Measurements from ENCODE around the gene FAM177A1.
"Not testable (repeated sequence)": the region's sequence is repeated elsewhere in the genome, so short reads cannot be mapped to it uniquely, and the experiment has no call there.

Gene FAM177A1

DNA sequence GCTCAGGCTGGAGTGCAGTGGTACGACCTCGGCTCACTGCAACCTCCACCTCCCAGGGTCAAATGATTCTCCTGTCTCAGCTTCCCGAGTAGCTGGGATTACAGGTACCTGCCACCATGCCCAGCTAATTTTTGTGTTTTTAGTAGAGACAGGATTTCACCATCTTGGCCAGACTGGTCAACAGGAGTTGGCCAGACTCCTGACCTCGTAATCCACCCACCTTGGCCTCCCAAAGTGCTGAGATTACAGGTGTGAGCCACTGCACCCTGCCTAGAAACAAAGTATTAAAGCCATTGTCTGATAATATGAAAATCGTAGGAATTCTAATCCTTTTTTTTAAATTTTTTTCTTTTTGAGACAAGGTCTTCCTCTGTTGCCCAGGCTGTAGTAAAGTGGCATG is 19.7 kb downstream of the FAM177A1 start:
- ATAC-seq: not testable (repeated sequence)

DNA sequence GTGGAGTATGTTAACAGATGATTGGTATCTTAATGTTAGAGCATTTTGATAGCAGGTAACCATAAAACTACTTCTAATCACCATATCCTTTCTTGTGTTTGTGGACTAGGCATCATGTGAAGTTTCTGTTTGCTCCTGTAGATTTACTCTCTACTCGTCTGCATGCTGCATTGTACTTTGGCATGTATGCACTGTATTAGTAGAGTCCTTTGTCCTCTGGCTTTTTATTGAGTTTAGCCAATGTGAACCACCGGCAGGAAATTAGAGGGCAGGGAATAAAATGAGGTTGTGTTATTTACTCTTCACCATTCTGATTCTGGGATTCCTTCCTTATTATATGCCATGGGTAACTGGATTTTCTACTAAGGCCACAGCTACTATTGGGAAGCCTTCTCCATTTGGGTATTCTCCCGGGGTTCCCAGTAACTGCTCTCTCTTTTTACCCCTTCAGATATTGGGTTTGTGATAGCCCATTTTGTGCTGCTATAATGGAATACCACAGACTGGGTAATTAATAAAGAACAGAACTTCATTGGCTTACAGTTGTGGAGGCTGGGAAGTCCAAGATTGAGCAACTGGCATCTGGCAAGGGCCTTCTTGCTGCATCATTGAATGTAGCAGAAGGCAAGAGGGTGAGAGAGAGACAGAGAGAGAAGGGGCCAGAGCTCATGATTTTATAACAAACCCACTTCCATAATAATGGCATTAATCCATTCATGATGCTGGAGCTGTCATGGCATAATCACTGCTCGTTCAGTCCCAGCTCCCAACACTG is 22.4 kb downstream of the FAM177A1 start:
- ATAC-seq: no peak

DNA sequence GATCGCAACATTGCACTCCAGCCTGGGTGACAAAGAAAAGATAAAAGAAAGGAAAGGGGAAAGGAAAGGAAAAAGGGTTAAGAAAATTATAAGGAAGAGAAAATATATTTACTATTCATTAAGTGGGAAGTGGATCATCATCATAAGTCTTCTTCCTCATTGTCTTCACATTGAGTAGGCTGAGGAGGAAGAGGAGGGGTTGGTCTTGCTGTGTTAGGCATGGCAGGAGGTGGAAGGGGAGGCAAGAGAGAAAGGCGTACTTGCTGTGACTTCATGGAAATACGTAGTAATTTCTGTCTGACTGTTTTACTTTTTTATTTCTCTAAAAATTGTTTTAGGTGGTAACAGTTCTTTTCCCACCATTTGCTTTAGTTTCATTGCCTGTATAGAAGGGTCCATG is 26.2 kb downstream of the FAM177A1 start:
- ATAC-seq: no peak

DNA sequence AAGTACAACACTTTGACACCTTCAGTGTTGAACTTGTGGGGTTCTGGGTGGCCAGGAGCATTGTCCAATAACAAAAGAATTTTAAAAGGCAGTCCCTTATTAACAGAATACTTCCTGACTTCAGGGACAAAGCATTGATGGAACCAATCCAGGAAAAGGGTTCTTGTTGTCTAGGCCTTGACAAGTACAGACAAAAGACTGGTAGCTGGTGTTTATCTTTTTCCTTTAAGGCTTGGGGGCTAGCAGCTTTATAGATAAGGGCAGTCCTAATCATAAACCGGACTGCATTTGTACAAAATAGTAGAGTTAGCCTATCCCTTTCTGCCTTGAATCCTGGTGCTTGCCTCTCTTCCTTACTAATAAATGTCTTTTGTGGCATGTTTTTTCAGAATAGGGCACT is 27.4 kb downstream of the FAM177A1 start:
- no peak for ATAC-seq

DNA sequence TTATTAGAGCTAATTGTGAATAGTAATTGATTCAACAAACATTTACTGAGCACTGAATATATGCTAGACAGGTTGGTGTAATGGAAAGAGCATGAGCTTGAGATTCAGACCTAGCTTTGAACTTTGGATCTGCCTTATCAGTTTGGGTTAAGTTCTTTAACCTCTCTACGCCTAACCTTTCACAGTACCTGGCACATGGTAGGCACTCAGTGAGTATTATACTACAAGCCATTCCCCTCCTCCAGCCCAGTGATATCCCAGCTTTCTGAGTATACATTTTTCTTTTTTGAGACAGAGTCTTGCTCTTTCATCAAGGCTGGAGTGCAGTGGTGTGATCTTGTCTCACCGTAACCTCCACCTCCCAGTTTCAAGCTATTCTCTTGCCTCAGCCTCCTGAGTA is 32.0 kb downstream of the FAM177A1 start:
- ATAC-seq: no peak

DNA sequence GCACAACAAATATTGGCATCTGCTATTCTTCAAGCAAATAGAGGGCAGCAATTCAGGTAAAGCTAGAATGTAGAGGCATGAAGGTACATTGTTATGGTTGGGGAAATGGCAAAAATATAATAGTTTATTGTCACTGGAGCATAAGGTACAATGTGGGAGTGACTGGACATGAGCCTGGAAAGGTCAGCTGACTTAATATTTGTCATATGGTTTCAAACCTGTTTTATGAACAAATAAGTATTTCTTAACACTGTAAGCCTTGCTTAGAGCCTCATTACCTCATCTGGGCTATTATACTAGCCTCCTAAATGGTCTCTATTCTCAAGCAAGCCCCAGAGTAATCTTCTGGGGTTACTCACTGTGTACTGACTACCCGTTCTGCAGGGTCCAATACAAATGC is 33.7 kb downstream of the FAM177A1 start:
- no peak for ATAC-seq

GRCh38 chr14:35083530-35084150 is 37.6 kb downstream of the FAM177A1 start:
- ATAC-seq: no peak

- ATAC-seq: no peak
These were observed 39.4 kb downstream of the FAM177A1 start for GRCh38 chr14:35085441-35085840.

- ATAC-seq: no peak
These were observed 42.4 kb downstream of the FAM177A1 start for GRCh38 chr14:35088514-35088913.

- not testable (repeated sequence) for ATAC-seq
These were observed 48.6 kb downstream of the FAM177A1 start for GRCh38 chr14:35094645-35095044.

DNA sequence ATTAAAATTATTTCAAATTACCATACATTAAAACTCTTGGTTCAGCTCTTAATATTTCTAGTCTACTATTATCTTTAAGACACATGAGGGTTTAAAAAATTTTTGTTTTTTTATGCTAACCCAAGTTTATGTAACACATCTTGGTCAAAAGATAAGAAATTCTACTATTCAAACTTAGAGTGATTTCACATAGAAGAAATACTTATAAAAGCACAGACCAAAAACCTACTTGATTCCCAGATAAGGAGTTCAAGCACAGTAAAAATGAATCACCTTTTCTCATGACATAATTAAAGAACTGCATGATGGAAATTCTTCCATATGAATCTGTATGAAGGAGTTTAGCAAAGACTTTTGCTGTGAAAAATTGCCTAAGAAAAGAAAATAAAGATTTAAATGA is 61.8 kb downstream of the FAM177A1 start:
- ATAC-seq: no peak

GRCh38 chr14:35112641-35113040 is 66.6 kb downstream of the FAM177A1 start:
- no peak for ATAC-seq

GRCh38 chr14:35113308-35113950 is 67.4 kb downstream of the FAM177A1 start:
- ATAC-seq: no peak

- ATAC-seq: no peak
These were observed 68.0 kb downstream of the FAM177A1 start for GRCh38 chr14:35114036-35114435.

GRCh38 chr14:35116242-35116641 is 70.2 kb downstream of the FAM177A1 start:
- ATAC-seq: no peak

GRCh38 chr14:35117112-35117511 is 71.0 kb downstream of the FAM177A1 start:
- no peak for ATAC-seq

- ATAC-seq: no peak
These were observed 75.2 kb downstream of the FAM177A1 start for GRCh38 chr14:35121026-35121886.

DNA sequence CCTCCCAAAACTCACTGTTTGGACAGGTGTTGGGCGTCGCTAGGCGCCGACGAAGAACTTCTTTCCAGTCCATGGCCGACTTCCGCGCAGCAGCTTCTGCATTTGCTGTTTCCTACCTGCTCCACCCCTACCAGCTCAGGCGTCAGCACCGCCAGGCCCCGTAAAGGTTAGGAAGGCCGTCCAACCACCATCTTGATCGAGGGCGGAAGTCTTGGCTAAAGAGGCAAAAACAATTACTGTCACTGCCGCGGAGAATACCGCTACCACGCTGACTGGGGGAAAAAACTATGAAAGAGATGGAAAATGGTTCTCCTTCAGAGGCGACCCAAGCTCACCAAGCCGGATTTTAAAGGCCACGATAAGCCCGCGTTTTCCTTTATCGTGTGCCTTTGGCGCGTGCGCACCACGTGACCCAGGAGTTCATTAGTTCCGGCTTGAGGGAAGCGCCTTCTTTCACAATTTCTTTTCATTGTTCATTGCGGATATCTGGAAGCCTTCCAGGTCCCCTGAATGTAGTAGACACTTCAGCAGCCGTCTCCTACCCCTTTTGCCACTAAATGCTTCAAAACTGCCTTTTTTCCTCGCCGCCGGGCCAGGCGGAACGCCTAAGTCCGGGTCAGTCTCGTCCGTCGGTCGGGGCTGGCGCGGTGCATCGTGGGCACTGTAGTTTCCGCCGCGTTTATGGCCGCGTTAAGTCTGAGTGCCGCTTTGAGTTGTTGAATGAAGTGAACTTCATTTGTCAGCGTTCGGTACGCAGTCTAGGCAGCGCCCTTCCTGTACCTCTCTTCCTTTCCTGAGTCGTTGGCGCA is 76.0 kb downstream of the FAM177A1 start, which contains the start of the genes PPP2R3C and PRORP:
Gene PPP2R3C (minus strand): TSS at position 104 of the 809 bp plus-strand sequence. CDS start 31 bp downstream, at position 73.
Gene PRORP (plus strand): TSS at position 666 of the 809 bp plus-strand sequence. CDS start 694 bp downstream, outside the sequence.
- peak; percentile 90 for ATAC-seq

DNA sequence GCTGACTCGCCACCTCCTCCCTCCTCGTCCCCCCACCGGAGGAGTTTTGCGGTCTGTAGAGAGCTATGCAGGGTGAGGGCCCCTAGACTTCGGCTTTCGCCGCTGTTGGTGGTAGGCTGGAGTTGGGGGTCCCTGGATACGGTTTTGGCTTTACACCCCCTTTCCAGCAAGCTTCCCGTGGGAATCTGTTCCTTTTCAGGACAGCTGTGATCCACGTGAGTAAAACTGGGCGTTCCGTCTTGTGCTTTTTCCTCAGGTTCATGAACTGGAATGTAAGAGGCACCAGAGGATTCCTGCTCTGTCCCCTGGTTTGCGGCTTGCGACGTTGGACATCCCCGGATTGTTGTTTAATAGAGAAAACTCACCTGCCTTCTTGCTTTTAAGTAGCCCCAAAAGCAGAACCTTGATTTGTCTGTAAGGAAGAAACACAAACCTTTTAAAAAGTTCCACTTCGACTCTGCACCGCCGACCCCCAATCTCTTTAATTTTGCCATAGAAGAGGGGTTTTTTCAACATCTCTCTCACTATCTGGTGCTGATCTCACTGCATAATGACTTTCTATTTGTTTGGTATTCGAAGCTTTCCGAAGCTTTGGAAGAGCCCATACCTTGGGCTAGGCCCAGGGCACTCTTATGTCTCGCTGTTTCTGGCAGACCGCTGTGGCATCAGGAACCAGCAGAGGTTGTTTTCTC is 76.8 kb downstream of the FAM177A1 start:
- no peak for ATAC-seq

- no peak for ATAC-seq
These were observed 77.3 kb downstream of the FAM177A1 start for GRCh38 chr14:35123388-35123703.

DNA sequence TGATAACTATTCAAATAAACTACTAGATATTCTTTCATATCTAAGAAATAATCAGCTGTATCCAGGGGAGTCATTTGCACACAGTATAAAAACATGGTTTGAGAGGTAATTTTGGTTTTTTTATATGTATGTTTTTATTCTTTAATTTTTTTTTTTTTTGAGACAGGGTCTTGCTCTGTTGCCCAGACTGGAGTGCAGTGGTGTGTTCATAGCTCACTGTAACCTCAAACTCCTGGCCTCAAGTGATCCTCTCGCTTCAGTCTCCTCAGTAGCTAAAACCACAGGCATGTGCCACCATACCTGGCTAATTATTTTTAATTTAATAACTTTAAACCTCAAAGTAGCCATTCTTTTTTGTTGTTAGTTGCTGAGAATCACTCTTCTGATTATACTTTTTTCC is 78.1 kb downstream of the FAM177A1 start:
- no peak for ATAC-seq

All from activated CD4-positive, CD25-positive, alpha-beta regulatory T cell treated with anti-CD3 and anti-CD28 coated beads, Interleukin-2, amount 50 U/mL, for 24 hours (primary cell).